ENCODE results near the gene RPL7A.
"Not testable (repeated sequence)": the region's sequence is repeated elsewhere in the genome, so short reads cannot be mapped to it uniquely, and the experiment has no call there.

The RPL7A gene

DNA sequence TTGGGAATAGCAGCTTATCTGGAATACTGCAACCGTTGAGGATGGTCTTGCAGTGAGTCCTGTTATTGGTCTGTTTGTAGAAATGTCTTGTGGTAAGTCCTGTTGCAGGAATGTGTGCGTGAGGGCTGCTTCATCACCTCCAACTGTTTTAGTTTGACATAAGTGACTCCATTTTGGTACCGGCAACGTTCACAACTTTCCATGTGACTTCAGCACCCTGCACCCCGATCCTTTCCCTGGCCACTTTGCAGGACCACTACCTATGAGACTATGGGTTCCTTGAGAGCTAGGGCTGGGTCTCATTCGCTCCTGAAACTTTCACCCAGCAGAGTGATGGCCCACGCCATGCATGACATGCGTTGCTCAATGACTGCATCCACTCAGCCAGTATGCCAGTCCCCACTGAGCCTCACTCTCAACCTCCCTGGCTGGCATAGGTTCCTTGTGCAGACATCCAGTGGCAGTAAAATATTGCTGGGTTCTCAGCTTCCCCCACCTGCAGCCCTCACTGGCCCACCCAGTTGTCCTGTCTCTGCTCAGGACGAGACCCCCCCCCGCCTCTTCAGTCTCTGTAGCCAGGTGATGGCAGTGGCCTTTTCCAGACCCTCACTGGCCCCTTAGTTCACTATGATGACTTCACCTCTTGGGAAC, 20.1 kb upstream of the RPL7A start:
- in situ Hi-C loops (cut with MboI; ENCODE audit: low sequenced_read_pairs) = no loop called here

- in situ Hi-C loops (cut with MboI; ENCODE audit: low sequenced_read_pairs) = not testable (repeated sequence)
These were observed 18.5 kb upstream of the RPL7A start for GRCh38 chr9:133329306-133330156.

DNA sequence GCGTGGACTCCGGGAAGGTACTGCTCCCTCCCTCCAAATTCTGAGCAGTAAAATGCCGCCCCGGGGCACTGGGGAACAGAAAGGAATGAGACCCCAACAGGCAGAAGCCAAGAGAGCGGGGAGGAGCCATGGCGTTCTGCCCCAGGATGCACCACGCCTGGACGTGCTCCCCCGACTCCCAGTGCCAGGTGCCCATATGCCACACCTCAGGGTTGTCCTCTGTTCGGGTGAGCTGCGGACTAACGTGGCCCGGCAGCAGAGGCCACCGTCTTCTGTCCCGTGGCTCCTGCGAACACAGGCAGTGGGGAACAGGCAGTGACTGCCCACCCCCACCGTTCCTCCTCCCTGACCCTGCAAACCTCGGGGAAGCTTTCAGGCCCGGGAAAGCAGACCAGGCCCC, 16.8 kb upstream of the RPL7A start:
- in situ Hi-C loops (cut with MboI; ENCODE audit: low sequenced_read_pairs) = no loop called here

- in situ Hi-C loops (cut with MboI; ENCODE audit: low sequenced_read_pairs) = no loop called here
These were observed 16.2 kb upstream of the RPL7A start for GRCh38 chr9:133331641-133332380.

DNA sequence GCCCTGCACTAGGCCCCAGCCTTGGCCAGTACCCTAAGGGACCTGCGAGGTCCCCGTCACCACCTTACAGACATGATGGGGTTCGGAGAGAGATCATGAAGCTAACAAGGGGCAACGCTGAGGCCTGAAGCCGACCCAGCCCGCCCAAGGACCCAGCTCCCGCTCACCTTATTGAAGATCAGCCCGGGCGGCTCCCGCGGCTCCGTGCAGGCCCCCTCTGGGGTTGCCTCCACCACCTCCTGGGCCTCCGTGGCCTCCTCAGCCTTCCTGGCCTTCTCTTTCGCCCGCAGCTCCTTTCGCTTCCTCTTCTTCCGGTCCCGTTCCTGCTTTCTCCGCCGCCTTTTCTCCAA, 15.7 kb upstream of the RPL7A start:
- in situ Hi-C loops (cut with MboI; ENCODE audit: low sequenced_read_pairs) = no loop called here

DNA sequence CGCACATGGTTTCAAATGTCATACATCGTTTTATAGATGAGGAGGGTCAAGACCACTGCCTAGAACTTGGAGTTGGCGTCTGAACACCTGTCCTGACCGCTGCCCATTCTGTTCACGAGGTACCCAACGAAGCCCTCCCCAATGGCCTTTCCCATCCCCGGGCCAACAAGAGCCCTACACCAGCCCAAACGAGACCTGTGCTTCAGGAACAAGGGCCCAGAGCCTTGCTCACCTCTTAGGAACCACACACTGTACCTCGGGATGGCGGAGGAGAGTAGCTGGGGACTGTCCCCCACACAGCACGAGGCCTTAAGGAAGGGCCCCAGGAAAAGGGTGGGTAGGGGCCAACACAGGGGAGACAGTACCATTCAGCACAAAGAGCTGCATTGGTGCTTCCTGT, 15.0 kb upstream of the RPL7A start:
- in situ Hi-C loops (cut with MboI; ENCODE audit: low sequenced_read_pairs) = no loop called here

GRCh38 chr9:133333566-133333965, 14.5 kb upstream of the RPL7A start:
- in situ Hi-C loops (cut with MboI; ENCODE audit: low sequenced_read_pairs) = no loop called here

DNA sequence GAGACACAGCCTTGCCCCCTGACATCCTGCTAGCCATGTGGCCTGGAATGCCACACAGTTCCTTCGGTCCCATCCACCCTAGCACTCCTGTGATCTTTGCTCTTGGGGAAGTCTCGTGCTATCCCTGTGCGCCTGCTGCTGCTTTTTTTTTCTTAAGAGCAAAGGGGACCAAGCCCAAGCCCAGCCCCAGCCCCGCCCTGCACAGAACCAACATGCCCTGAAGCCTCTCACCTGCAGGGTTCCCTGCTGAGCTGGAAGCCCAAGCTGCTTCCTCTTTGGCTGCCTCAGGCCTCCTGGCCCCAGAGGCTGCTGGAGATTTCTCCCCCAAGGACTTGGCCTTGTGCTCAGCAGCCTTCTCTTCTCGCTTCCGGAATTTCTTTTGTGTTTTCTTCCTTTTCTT, 13.9 kb upstream of the RPL7A start:
- in situ Hi-C loops (cut with MboI; ENCODE audit: low sequenced_read_pairs) = no loop called here

DNA sequence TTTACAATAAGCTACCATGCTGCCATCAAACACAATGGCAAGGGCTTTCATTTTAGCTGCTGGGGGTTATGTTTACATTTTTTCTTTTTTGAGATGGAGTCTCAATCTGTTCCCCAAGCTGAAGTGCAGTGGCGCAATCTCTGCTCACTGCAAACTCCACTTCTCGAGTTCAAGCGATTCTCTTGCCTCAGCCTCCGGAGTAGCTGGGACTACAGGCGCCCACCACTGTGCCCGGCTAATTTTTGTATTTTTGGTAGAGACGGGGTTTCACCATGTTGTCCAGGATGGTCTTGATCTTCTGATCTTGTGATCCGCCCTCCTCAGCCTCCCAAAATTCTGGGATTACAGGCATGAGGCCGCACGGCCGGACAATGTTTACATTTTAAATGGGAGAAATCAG, 13.1 kb upstream of the RPL7A start:
- in situ Hi-C loops (cut with MboI; ENCODE audit: low sequenced_read_pairs) = not testable (repeated sequence)

DNA sequence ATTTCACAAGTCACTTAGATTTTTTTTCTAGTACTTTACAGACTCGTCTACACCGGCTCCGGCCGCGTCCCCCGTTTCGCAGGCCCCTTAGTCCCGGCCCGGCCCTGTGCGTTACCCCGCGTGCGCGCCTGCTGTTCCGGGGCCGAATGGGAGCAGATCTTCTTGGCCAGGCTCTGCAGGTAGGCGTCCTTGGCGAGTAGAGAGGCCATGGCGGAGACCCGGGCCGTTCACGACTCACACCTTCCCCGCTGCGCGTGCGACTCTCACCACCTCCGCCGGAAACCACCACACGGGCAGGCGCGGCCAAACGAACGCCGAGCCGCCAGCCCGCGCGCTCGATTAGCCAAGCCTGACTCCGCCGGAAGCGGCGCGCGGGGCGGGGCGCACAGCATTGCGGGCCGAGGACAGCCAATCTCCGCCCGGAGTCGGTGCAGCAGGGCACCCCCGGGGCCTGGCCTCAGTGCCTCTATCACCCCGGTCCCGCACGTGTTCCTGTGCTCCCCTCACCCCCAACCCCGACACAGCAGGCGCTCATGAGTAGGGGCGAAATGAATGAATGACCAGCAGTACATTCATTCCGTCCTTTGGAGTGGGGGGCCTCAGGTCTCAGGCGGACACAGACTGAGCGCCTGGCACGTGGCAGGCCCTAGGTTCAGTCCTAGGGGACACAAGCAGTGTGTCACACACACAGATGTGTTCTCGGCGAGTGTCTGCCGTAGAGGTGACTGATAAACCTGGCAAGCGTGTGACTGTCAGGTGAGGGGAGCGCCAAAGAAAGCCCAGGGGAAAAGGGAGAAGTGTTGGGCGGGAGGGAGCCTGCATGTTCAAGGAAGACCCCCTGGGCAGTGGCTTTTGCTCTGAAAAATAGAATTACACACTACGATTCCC, 11.8 kb upstream of the RPL7A start, which contains the start of gene SURF6:
Gene SURF6 (minus strand): TSS at position 265 of the 888 bp plus-strand sequence. CDS start 56 bp downstream, at position 209.
- in situ Hi-C loops (cut with MboI; ENCODE audit: low sequenced_read_pairs) = no loop called here

DNA sequence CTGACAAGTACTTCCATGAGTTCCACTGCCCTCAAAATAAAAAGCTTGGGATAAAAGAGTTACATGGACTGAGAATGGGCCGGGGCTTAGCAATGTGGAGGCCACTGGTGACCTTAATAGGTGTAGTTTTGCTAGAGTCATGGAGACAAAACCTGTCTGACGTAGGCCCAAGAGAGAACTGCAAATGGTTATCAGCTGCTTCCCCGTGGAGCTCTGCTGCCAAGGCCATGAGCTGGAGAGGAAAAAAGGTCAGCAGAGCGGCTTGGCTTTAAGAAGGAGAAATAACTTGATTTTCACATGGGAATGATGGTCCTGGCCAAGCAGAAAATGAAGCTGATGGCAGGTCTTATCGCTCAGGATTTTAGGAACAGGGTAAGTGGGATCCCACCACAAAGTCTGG, 8.4 kb upstream of the RPL7A start:
- in situ Hi-C loops (cut with MboI; ENCODE audit: low sequenced_read_pairs) = no loop called here

- in situ Hi-C loops (cut with MboI; ENCODE audit: low sequenced_read_pairs) = no loop called here
These were observed 7.8 kb upstream of the RPL7A start for GRCh38 chr9:133340256-133340655.

DNA sequence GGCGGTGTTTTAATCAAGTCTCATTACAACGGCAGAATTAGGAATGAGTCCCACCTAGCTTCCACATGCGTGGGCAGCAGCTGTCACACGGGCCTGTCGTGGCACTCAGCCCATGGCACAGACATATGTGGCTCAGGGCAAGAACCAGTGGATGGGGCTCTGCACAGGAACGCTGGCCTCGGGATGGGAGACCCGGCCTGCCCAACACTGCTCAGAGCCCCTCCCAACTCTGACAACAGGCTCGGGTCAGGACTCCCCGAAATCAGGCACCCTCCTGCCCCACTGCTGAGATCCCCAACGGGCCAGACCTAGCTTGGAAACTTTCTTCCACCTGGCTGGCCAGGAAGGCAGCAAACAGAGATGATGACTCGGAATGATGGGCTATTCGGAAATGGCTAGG, 7.1 kb upstream of the RPL7A start:
- in situ Hi-C loops (cut with MboI; ENCODE audit: low sequenced_read_pairs) = no loop called here

DNA sequence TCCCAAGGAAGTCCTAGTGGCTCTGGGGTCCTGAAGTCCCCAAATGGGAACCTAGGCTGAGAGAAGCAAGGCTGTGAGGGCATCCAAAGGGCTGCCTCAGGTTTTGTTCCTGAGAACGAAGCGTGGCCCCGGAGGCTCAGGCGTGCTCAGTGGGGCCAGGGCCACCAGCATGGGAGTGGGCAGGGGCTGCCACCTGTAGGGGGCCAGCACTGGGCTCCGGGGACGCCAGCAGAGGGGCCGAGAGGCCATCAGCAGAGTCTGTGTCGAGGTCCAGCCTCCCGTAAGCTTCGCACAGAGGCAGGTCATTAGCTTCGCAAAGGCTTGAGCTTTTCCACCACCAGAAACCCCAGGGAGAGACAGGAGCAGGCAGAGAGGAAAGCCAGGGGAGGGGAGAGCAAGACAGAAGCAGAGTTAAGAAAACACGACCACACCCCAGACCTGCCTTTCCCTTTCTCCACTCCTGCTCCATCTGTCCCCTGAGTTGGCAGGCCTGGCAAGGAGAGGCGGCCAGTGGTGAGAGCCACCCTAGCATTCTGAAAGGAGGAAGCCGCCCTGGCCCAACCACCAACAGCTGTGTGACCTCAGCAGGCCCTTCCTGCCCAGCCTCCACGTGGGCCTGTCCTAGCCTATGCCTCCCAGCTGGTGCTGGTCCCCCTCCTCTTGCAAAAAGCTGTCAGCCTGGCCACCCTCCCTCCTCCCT, 6.5 kb upstream of the RPL7A start:
- in situ Hi-C loops (cut with MboI; ENCODE audit: low sequenced_read_pairs) = no loop called here

GRCh38 chr9:133342069-133342406, 6.0 kb upstream of the RPL7A start:
- in situ Hi-C loops (cut with MboI; ENCODE audit: low sequenced_read_pairs) = no loop called here

DNA sequence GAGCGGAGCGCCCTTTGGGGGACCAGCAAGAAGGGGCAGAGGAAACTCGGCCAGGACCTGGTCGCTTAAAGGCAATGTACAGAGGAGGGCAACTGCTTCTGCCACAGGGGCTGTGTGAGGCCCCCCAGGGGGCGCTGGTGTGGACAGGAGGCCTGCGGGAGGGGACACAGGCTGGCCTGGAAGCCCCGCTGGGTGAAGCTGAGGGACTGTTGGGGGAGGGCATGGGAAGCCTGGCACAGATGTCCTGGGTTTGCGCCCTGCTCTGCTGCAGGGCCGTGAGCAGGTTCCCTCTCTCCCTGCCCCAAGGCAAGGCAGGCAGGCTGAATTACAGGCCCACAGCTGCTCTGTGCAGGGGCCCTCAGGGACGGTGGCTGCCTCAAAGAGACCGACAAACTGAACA, 5.4 kb upstream of the RPL7A start:
- in situ Hi-C loops (cut with MboI; ENCODE audit: low sequenced_read_pairs) = no loop called here

- in situ Hi-C loops (cut with MboI; ENCODE audit: low sequenced_read_pairs) = no loop called here
These were observed 3.9 kb upstream of the RPL7A start for GRCh38 chr9:133344071-133344470.

GRCh38 chr9:133344979-133345378, 3.0 kb upstream of the RPL7A start:
- in situ Hi-C loops (cut with MboI; ENCODE audit: low sequenced_read_pairs) = no loop called here

- in situ Hi-C loops (cut with MboI; ENCODE audit: low sequenced_read_pairs) = no loop called here
These were observed 2.4 kb upstream of the RPL7A start for GRCh38 chr9:133345596-133345995.

DNA sequence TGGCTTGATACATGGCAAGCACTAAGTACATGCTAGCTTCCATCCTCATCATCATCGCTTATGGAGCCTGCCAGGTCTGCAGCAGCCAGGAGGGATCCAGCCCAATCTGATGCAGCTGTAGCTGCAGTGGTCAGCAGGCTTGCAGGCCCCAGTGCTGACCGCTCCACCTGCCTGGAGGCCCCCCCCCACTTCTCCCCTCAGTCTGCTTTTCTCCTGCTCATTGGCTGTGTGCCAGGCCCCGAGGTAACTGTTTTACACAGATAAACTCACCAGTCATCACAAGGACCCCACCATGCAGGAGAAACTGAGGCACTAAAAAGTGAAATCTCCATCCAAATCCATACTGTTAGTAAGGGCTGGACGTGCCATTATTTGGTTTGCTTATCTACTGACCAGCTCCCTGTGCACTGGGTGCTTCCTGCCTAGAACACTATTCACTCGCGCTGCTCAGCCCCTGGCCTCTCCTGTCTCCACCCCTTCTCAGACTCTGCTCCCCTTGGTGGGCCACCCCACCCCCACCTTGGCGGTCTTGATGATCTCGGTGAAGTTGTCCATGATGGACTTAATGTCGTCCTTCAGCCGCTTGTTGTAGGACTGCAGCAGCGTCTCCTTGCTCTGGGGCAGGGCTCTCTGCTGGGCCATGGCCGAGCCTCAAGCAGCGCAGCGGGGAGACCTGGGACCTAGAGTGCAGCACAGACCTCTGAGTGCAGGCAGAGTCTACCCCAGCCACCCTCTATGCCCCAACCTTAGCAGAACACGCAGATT, 1.8 kb upstream of the RPL7A start:
- in situ Hi-C loops (cut with MboI; ENCODE audit: low sequenced_read_pairs) = no loop called here

Measured in HL-60/S4 treated with retinoic acid at 250 ng/mL for 4 days and 3 days (cell line).